ENCODE measurements around the gene KCTD17. TPM values are rescaled to one million over a fixed set of nuclear protein-coding genes. Genes with fewer than 3 reads are reported as not detected.

The KCTD17 gene
- total RNA-seq, 1 experiment from 2014 or later: 38.0 TPM

- in situ Hi-C loops (cut with HindIII; ENCODE audit: low pct_unique_long_range_greater_than_20kb, low sequenced_read_pairs): no loop called here
- no peak for DNase-seq (ENCODE audit: low read depth)
Observed at GRCh38 chr22:37084385-37084784, 32.8 kb downstream of the KCTD17 start.

DNA sequence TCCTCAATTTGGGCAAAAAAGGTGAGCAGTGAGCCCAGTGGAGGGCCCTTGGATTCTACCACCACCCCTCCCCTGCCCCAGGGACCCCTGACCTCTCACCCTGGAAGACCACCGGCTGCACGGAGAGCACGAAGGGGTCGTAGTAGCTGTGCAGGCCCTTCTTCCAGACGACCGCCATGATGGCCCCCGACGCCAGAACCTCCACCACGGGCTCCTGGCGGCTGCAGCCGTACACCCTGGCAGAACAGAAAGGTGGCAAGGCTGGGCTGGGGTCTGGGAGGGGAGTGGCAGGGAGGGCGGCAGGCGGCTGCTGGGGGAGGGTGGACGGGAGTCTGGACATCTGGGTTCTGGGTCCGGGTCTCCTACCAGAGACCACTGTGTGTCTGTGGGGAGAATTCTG, 34.6 kb downstream of the KCTD17 start:
- DNase-seq (ENCODE audit: low read depth): no peak
- in situ Hi-C loops (cut with HindIII; ENCODE audit: low pct_unique_long_range_greater_than_20kb, low sequenced_read_pairs): no loop called here

GRCh38 chr22:37088108-37088605, 36.6 kb downstream of the KCTD17 start:
- in situ Hi-C loops (cut with HindIII; ENCODE audit: low pct_unique_long_range_greater_than_20kb, low sequenced_read_pairs): no loop called here
- DNase-seq (ENCODE audit: low read depth): no peak

- DNase-seq (ENCODE audit: low read depth): no peak
- in situ Hi-C loops (cut with HindIII; ENCODE audit: low pct_unique_long_range_greater_than_20kb, low sequenced_read_pairs): no loop called here
Observed at GRCh38 chr22:37088750-37089408, 37.3 kb downstream of the KCTD17 start.

DNA sequence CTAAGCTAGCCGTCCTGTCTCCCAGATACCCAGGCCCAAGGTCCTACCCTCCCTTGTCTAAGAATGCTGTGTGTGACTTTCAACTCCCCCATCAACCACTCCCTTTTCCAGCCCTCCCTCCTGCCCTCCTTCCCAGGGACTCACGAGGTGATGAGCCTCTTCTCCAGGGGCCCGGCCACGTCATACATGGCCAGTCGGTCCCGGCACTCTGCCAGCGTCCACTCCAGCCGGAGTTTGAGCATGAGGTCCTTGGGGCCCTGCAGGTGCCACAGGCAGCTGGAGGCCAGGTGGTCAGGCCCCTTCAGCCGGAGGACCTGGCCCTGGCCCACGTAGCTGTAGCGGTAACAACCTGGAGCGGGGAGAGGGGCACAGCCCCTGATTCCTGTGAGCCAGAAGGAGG, 37.9 kb downstream of the KCTD17 start:
- in situ Hi-C loops (cut with HindIII; ENCODE audit: low pct_unique_long_range_greater_than_20kb, low sequenced_read_pairs): no loop called here
- no peak for DNase-seq (ENCODE audit: low read depth)

- in situ Hi-C loops (cut with HindIII; ENCODE audit: low pct_unique_long_range_greater_than_20kb, low sequenced_read_pairs): no loop called here
- DNase-seq (ENCODE audit: low read depth): no peak
Observed at GRCh38 chr22:37090920-37091695, 39.6 kb downstream of the KCTD17 start.

DNA sequence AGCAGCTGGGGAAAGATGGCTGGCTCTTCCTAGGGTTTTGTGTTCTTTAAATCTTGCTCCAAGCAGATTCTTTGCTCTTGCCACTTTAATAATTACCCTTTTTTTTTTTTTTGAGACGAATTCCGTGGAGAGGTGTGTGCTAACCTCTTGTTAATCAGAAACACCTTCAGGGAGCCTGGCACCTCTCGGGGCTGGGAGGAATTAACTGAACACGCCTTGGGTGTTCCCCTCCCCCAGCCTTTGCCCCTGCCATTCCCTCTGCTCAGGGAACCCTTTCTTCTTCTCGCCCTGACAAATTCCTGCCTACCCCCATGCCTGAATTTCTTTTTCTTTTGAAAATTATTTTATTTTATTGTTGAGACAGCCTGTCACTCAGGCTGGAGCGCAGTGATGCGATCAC, 40.5 kb downstream of the KCTD17 start:
- in situ Hi-C loops (cut with HindIII; ENCODE audit: low pct_unique_long_range_greater_than_20kb, low sequenced_read_pairs): no loop called here
- no peak for DNase-seq (ENCODE audit: low read depth)

- no peak for DNase-seq (ENCODE audit: low read depth)
- in situ Hi-C loops (cut with HindIII; ENCODE audit: low pct_unique_long_range_greater_than_20kb, low sequenced_read_pairs): no loop called here
Observed at GRCh38 chr22:37092997-37093396, 41.5 kb downstream of the KCTD17 start.

- DNase-seq (ENCODE audit: low read depth): no peak
- in situ Hi-C loops (cut with HindIII; ENCODE audit: low pct_unique_long_range_greater_than_20kb, low sequenced_read_pairs): no loop called here
Observed at GRCh38 chr22:37094239-37094638, 42.7 kb downstream of the KCTD17 start.

GRCh38 chr22:37095113-37095512, 43.6 kb downstream of the KCTD17 start:
- no peak for DNase-seq (ENCODE audit: low read depth)
- in situ Hi-C loops (cut with HindIII; ENCODE audit: low pct_unique_long_range_greater_than_20kb, low sequenced_read_pairs): no loop called here

DNA sequence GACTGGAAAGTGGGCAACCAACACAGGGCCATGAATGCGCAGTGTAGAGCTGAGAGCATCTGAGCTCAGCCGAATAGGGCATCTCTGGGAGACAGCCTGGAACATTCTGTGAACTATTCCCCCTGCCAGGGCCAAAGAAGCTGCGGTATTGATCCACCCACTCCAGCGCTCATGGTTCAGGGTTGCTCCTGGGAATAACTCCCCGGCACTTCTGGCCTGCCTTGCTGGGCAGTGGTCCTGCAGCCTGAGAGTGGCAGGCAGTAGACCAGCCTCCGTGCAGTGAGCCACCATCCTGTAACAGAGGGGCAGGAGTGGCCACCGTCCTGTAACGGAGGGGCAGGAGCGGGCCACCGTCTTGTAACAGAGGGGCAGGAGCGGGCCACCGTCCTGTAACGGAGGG, 45.8 kb downstream of the KCTD17 start:
- in situ Hi-C loops (cut with HindIII; ENCODE audit: low pct_unique_long_range_greater_than_20kb, low sequenced_read_pairs): no loop called here
- DNase-seq (ENCODE audit: low read depth): no peak

GRCh38 chr22:37098976-37099591, 47.5 kb downstream of the KCTD17 start:
- no peak for DNase-seq (ENCODE audit: low read depth)
- in situ Hi-C loops (cut with HindIII; ENCODE audit: low pct_unique_long_range_greater_than_20kb, low sequenced_read_pairs): no loop called here

- in situ Hi-C loops (cut with HindIII; ENCODE audit: low pct_unique_long_range_greater_than_20kb, low sequenced_read_pairs): no loop called here
Observed at GRCh38 chr22:37100589-37101127, 49.1 kb downstream of the KCTD17 start.

GRCh38 chr22:37101311-37102066, 49.9 kb downstream of the KCTD17 start:
- in situ Hi-C loops (cut with HindIII; ENCODE audit: low pct_unique_long_range_greater_than_20kb, low sequenced_read_pairs): no loop called here
- DNase-seq (ENCODE audit: low read depth): no peak

More at GRCh38 chr22:37100589-37101127, 49.1 kb downstream of the KCTD17 start:
- no peak for DNase-seq (ENCODE audit: low read depth)

GRCh38 chr22:37103151-37103550, 51.6 kb downstream of the KCTD17 start:
- no peak for DNase-seq (ENCODE audit: low read depth)
- in situ Hi-C loops (cut with HindIII; ENCODE audit: low pct_unique_long_range_greater_than_20kb, low sequenced_read_pairs): no loop called here

GRCh38 chr22:37103656-37104452, 52.3 kb downstream of the KCTD17 start:
- in situ Hi-C loops (cut with HindIII; ENCODE audit: low pct_unique_long_range_greater_than_20kb, low sequenced_read_pairs): no loop called here

GRCh38 chr22:37105154-37105553, 53.6 kb downstream of the KCTD17 start:
- in situ Hi-C loops (cut with HindIII; ENCODE audit: low pct_unique_long_range_greater_than_20kb, low sequenced_read_pairs): no loop called here
- DNase-seq (ENCODE audit: low read depth): no peak

More at GRCh38 chr22:37103656-37104452, 52.3 kb downstream of the KCTD17 start:
- DNase-seq (ENCODE audit: low read depth): no peak

DNA sequence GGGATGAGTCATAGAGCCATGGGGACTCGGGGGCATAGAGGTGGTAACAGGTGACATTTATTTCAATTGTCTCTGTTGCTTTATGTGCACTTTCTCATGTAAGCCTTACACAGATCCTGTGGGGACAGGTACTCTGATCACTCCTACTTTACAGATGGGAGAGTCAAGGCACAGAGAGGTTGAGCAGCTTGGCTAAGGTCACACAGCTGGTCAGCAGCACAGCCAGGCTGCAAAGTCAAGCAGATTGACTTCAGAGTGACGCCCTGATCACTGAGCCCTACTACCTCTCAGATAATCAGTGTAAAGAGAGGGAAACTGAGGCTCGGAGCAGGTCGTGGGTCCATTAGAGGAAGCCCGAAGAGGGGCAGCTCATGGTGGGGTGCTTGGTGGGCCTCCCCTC, 54.4 kb downstream of the KCTD17 start:
- in situ Hi-C loops (cut with HindIII; ENCODE audit: low pct_unique_long_range_greater_than_20kb, low sequenced_read_pairs): no loop called here
- DNase-seq (ENCODE audit: low read depth): no peak

Measured in Caki2 (cell line).